ENCODE results near the gene SLC9A3.

The SLC9A3 gene

DNA sequence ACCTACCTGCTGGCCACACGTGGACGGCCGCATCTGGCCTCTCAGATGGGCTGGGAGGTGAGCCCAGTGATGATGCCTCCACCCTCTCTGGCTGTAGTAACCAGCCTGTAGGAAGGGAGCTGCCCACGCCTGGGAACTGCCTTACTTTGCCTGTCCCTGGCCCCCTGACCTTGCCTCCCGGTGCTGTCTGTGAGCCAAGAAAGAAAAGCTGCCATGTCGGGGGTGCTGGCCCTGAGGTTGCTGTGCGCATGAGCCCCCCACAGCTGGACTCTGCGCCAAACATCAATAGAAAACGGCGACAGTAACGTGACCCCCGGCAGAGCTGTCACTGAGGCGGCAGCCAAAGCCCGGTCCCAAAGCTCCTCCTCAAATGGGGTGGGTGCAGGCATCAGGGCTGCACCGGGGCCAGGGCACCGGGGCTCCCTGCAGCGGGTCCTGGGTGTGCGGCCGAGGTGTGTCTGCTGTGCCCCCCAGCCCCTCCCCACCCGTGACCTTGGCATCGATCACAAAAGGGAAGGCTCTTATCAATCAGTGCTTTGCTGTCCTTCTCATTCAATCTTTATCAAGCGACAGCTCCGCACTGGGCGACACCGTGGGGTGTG lies 15.3 kb upstream of the SLC9A3 start:
- no peak for DNase-seq (ENCODE audit: low read depth in 2 of 2)

DNA sequence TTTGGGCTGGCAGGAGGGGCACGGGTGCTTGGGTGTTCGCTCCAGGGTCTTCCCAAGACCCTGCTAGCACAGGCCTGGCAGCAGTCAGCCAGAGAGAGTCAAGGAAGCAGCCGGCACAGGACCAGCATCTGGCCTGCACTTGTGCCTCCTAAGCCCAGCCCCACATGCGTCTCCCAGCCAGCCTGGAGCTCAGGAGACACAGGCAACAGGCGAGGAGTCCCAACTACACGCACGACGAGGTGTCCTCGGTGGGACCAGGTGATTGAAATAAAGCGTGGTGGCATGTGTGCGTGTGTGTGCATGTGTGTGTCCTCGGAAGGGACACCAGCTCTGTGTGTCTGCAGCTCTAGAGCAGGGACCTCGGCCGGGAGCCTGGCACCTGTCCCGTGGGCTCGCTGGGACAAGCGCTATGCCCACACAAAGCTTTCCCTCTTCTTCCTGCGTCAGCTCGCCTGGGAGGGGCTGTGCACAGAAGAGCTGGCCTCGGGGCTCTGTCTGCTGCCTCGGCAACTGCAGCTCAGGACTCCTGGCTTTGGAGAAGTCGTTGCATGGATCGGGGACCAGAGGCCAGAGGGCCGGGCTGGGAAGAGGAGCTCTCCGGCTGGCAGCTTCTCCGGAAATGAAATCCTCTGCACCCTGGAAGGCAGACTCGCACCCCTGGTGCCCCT lies 14.7 kb upstream of the SLC9A3 start:
- no peak for DNase-seq (ENCODE audit: low read depth in 2 of 2)

DNA sequence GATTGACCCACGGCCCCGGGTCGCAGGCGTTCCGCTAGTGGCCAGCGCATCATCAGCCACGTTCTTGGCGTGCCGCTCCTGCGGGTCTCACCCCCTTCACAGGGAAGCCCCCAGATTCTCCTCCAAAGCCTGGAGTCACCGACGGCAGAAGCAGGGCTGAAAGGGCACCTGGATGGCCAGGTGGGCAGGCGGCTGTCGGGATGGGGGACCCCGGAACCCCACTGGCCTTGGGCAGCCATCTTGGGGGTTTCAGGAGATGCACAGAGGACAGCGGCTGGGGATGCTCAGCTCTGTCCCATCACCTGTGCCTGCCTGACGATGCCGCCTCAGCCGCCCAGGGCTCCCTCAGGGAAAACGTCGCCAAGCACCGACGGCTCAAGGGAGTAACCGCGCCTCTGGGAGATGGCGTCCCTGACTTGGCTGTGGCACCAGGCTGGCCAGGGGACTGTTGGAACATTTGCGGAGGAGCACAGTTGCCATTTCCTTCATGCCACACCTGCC lies 14.1 kb upstream of the SLC9A3 start:
- no peak for DNase-seq (ENCODE audit: low read depth in 2 of 2)

DNA sequence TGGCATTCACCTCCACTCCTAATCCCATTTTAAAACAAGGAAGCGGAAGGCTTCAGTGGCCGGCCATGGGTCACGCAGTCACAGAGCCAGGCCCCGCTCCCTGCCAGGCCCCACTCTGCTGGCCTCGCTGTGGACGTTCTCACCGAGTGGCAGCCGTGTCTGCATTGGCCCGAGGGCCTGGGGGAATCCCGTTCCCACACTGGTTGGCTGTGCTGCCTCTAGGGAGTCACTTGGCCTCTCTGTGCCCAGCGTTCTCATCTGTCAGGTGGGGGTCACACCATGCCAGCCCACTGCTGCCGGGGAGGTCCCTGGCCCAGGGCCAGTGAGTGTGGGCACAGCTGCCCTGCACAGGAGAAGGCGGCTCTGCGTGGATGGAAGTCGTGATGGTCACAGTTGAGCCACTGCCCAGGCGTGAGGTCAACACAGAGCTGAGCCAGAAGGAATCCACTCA lies 13.4 kb upstream of the SLC9A3 start:
- no peak for DNase-seq (ENCODE audit: low read depth in 2 of 2)

DNA sequence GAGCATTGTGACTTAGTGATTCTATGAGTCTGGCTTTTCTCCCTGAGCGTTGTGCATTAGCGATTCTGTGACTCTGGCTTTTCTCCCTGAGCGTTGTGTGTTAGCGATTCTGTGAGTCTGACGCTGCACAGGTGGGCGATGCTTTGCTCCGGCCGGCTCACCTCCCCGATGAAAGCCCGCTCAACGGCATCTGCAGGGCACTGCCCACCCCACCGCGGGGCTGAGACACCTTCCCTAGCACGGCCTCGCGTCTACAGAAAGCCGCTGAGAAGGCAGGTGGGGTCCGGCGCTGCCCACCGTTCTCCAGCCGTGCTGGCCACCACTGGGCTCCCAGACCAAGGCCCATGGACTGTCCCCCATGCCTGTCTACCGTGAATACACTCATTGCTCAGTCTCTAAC lies 12.8 kb upstream of the SLC9A3 start:
- no peak for DNase-seq (ENCODE audit: low read depth in 2 of 2)

DNA sequence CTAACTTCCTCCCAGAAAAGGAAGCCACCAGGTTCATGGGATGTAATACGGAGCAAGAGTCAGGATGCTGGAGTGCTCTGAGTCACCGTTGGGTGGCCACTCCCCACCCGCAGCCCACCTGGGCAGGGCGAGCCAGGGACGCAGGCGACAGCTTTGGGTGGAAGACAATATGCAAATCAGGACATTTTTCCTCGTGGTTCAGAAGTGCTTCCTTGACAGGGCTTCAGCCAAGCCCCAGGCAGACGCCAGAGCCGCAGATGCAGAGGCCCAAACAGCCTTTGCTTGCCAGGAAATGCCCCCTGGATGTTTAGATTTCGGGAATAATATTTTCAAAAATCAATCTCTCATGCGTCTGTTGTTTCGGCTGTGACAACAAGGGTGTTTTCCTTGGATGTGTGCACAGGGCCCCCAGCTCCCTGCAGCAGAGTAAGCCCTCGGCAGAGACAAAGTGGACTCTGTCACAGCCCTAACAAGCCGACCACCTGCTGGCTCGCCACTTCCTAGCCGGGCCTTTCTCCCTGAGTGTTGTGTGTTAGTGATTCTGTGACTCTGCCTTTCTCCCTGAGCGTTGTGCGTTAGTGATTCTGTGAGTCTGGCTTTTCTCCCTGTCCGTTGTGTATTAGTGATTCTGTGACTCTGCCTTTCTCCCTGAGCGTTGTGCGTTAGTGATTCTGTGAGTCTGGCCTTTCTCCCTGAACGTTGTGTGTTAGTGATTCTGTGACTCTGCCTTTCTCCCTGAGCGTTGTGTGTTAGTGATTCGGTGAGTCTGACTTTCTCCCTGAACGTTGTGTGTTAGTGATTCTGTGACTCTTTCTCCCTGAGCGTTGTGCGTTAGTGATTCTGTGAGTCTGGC lies 11.8 kb upstream of the SLC9A3 start:
- no peak for DNase-seq (ENCODE audit: low read depth in 2 of 2)

DNA sequence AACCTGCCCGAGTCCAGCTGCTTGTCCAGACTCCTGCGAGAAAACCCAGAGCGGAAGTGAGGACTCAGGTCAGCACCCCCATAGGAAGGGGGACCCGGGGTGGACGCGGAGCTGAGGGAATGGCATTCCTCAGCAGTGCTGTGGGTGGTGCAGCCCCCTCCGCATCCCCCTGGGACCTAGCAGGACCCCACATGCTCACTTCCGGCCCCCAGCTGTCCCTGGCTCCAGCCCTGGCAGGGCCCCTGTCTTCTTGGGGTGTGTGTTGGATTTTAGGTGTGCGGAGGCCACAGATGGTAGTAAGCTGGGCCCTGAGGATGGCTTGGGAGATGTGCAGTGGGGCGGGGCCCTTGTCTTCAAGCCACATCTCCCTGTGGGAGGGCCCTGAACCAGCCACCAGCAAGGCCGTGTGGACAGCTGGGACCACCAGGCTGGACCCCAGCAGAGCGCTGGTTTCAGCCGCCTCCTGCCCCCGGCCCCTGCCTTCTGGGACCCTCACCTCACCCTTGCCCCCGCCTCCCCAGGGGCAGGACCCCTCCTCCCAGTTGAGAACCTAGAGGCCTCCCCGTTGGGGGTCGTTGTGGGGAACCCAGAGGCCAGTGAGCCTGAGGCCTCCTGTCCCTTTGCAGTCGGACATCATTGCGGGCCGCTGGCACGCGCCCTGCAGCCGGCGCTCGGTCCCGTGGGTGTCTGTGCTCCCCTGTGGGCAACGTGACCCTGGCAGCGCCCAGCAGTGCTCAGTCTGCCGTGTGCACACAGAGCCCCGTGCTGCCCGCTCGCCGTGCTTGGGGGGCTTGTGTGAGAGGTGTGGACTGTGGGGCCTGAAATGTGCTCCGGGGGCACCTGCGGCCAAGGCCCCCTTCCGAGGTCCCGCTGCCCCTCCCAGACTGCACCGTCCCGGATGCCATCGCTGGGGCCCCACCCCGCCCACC lies 10.8 kb upstream of the SLC9A3 start:
- no peak for DNase-seq (ENCODE audit: low read depth in 2 of 2)

DNA sequence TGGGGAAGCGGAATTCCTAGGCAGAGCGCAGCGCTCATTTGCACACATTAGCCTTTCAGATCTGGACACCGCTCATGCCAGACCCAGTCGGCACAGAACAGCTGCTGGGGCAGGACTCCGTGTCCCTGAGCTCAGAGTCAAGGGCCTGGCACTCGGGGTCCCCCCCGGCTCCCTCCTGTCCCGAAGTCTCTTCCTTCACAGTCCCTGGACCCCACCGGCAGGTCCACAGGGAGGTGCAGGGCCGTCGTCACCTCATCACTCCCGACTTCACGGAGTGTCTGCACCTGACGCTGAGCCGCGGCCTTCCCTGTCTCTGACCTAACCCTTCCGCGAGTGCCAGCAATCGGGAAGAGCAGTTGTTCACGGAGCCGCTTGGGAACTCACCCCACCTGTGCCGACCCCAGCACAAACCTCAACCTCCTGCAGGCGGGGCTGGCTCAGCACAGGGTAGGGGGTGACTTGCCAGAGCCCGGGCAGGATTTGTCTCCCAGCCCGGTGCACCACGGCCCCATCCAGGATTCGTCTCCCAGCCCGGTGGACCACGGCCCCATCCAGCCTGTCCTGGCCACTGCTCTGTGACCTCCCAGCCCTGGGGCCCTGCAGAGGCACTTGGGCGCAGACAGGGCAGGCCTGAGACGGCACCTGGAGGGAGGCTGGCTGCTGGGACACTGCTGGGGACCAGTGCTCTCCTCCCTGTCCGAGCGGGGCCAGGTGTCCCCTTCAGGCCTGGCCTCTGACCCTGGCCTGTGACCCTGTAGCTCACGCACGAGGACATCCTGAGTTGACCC lies 9.9 kb upstream of the SLC9A3 start:
- no peak for DNase-seq (ENCODE audit: low read depth in 2 of 2)

DNA sequence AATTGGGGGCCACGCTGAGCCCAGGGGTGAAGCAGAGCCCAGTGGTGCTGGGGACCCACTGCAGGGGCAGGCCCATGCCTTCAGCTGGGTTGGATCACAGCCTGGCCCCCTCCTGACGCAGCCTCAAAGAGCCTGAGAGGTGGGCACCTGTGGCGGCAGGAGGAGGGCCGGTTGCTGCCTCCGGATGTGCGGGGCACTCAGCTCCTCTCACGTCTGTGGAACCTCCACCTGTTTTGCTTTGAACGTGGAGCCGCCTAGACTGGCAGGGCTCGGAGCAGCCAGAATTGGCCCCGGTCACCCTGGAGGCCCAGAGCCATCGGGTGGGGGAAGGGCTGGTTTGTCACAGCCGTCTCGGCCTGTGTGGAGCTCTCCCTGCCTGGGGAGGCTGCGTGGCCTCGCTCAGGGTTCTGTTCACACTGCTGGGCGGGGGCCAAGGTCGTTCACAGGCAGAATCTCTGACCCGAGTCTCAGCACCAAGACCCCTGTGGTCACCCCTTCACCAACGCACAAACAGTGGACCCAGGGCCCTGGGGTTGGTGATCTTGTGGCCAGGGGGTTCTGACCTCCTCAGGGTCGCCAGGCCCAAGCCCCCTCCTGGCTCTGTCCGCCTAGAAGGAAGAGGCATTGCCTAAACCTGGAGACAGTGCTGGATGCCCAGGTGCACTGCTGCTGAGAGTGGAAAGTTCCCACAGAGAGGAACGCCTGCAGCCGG lies 9.2 kb upstream of the SLC9A3 start:
- no peak for DNase-seq (ENCODE audit: low read depth in 2 of 2)

DNA sequence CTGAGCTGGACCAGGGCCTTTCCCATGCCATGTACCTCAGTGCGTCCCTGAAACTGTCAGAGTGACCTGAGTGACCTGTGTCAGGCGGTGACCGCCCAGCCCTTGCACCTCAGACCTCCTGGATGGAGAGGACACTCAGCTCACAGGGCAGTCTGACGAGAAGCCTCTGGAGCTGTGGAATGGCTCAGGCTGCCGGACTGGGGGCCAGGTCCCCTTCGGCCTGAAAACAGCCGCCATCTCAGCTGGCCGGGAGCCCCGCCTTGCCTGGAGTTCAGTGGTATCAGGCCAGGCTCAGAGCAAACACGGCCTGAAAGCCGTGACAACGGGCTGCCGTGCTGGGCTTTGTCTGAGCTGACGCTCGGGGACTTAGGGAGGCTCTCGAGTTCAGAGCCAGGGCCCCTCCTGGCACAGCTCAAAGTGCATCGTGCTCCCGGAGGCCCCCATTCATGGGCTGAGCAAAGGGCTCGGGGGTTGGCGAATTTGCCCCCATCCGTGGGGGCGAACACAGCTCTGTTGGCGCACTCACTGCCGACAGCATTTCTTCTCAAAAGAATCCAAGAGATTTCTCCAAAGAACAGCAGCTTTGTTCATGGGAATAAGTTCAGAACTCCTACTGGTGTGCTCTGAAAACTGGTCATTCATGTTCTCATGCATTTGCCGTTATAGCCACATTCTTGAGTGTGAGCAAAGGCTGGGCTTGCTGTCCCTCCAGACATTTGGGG lies 8.4 kb upstream of the SLC9A3 start:
- DNase-seq (ENCODE audit: low read depth in 2 of 2): no peak

DNA sequence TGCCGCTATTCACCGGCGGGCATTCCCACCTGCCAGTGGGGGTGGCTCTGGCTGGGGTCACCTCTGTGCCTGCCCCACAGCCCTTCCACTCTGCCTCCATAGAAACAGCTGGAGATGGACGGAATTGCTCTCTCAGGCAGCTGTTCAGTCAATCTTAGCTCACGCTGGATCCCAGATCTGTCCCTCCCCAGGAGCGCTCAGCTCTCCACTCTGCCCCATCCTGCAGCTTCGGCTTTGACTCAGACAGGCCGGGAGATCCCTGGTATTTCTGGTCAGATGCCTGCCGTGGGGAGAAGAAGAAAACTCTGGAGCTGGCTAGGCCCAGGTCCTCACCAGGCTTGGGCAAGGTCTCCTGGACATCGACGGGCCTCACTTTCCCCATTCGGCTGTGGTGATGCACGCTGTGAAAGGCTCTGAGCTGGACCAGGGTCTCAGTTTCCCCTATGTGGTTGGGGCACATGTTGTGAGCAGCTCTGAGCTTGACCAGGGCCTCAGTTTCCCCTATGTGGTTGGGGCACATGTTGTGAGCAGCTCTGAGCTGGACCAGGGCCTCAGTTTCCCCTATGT lies 7.6 kb upstream of the SLC9A3 start:
- no peak for DNase-seq (ENCODE audit: low read depth in 2 of 2)

DNA sequence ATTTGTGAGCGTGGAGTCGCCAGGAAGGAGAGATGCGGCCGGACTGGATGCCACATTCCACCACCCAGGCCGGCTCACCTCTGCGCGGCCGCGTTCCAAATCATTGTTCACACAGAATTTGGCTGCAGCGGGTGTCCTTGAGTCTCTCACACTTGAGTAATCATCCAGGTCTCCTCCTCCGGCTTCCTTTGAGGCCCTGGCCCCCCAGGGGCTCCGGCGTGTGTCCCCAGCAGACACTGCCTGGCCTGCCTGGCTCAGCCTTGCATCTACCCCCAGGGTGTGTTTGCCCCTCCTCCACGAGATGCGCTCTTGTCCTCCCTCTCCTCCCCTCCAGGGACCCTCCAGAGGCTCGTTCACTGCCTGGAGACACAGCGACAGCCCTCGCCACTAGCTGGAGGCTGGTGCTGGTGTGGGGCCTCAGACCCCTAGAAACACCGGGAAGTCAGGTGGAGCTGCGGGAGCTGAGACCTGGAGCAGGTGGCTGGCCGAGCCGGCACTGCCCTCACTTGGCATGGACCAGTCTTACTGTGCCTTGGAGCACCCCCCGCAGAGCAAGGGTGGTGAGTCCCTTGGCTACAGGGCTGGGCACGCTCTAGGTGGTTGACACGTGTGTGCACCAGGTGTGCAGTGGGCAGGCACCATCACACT lies 7.0 kb upstream of the SLC9A3 start:
- no peak for DNase-seq (ENCODE audit: low read depth in 2 of 2)

DNA sequence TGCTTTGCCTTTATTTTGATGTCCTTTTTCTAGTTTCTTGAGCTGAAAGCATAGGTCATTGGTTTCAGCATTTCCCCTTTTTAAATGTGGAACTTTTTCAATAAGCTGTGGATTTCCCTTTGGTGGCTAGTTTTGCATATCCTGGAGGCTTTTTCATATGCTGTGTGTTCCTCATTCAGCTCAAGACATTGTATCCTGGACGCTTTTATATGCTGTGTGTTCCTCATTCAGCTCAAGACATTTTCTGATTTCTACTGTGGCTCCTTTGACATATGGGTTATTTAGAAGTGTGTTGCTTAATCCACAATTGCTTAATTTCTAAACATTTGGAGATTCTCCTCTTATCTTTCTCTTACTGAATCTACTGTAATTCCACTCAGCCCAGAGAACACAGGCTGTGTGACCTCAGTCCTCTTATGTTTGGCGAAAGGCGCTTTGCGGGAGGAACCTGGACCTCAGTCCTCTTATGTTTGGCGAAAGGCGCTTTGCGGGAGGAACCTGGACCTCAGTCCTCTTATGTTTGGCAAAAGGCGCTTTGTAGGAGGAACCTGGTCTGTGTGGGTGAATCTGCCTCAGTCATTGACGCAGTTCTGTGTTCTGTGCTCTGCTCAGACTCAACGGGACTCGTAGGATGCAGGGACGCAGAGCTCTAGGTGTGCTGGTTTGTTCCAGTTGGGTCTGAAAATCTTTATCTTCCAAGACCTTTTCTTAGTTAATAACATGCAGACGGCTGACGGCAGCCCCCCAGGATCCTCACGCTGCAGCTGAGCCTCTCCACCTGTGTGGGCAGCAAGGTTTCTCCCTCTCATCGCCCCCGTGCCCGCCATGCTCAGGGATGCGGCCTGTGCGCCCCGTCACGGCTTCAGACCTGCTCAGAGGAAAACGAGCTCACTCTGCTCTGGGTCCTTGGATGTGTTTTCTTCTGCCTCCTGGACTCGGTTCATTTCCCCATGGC lies 6.0 kb upstream of the SLC9A3 start:
- no peak for DNase-seq (ENCODE audit: low read depth in 2 of 2)

DNA sequence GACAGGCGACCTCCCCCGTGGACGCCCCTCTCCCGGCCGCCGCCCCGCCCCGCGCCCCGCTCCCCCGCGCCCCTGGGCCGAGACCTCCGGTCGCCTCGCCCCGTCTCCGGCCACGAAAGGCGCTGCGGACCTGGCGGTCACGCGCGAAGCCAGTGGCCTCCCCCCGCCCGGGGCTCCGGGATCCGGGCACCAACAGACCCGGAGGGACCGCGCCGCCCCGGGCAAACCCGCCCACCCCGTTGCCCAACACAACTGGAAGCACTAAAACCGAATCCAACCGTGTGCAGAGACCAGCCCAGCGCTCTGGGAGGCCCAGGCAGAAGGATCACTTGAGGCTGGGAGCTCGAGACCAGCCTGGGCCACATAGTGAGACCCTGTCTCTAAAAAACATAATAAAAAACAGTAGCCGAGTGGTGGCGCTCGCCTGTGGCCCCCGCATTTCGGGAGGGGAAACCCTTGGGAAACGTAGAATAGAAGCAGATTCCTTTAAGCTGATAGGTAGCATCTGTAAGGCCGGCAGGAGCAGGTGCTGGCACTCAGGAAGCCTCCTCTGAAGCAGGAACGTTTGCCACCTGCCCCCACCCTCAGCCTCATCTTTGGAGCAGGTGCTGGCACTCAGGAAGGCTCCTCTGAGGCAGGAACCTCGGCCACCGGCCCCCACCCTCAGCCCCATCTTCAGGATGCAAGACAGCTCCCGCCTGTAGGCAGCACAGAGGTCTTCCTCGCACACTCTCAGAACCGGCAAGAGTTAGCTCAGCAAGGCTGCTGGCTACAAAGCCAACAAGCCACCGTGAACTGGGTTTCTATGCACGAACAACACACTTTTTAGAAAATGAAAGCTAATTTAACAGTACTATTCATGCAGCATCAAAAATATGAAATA lies 4.6 kb upstream of the SLC9A3 start:
- DNase-seq (ENCODE audit: low read depth in 2 of 2): no peak

DNA sequence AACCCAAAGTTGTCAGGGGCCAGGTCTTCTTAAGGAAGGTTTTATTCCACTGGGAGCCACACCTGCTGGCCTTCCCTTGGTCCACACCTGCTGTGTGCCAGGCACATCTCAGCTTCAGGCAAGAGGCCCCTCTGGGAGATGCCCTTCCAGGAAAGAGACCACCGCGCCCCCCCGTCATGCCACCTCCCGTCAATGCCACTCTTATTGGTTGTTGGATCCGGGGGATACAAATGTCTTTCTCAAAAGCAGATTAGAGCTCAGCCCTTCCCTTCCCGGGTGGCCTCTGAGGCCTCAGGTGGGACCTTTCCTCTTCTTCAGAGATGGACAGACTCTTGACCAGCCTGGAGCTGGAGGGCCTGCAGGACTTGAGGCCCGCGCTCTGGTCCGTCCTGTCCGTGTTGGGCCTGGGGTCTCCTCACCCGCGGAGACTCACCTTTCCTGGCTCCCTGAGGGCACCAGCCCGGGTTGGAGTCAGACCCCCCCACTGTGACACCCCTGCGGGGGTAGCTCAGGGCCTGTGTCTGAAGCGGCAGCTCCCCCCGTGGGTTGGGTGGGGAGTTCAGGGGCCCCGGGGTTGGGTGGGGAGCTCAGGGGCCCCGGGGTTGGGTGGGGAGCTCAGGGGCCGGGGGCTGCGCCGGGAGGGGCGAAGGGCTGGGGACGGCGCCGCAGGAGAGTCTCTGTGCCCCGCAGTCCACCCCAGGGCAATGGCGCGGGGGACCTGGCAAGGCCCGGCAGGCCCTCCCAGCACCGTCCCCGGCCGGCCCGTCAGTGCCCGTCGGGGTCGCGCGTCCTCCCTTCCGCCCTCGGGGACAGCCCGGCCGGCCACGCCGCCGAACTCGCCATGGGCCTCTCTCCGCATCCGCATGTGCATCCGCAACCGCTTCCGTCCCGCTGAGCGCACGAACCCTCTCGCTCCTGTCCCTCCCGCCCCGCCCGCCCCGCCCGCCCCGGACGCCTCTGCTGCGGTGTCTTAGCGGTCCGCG lies 3.7 kb upstream of the SLC9A3 start:
- DNase-seq (ENCODE audit: low read depth in 2 of 2): no peak

All from stimulated activated CD4-positive, alpha-beta T cell treated with anti-CD3 and anti-CD28 coated beads, Interleukin-1b, Interleukin-23, amount 100 ng/mL, for 4 hours (primary cell).